Activated CD8-positive, alpha-beta memory T cell treated with anti-CD3 and anti-CD28 coated beads for 4 hours (primary cell): Measurements from ENCODE around the gene NYNRIN.

Experiments used
- DNase-seq, 2 donors: peaks; one replicate each; pipeline ENCODE4 v3.0.0-alpha.2; 2020; ENCODE audit warnings: low read depth in 2 of 2

Gene NYNRIN

GRCh38 chr14:24415421-24416253 is 16.8 kb downstream of the NYNRIN start:
- DNase-seq: no peak

- no peak for DNase-seq
Observed at GRCh38 chr14:24416254-24416931, 17.6 kb downstream of the NYNRIN start.

GRCh38 chr14:24416932-24417619 is 18.3 kb downstream of the NYNRIN start:
- no peak for DNase-seq

GRCh38 chr14:24417832-24418491 is 19.2 kb downstream of the NYNRIN start:
- DNase-seq: no peak

- no peak for DNase-seq
Observed at GRCh38 chr14:24418492-24418873, 19.7 kb downstream of the NYNRIN start.

- no peak for DNase-seq
Observed at GRCh38 chr14:24422261-24422660, 23.5 kb downstream of the NYNRIN start.

GRCh38 chr14:24422694-24423601 is 24.1 kb downstream of the NYNRIN start:
- no peak for DNase-seq

- DNase-seq: no peak
Observed at GRCh38 chr14:24425704-24426103, 26.9 kb downstream of the NYNRIN start.

- DNase-seq: no peak
Observed at GRCh38 chr14:24426150-24426911, 27.5 kb downstream of the NYNRIN start.

GRCh38 chr14:24426912-24427536 is 28.2 kb downstream of the NYNRIN start:
- DNase-seq: no peak

GRCh38 chr14:24427537-24428508 is 29.0 kb downstream of the NYNRIN start:
- no peak for DNase-seq

GRCh38 chr14:24428628-24429394 is 30.0 kb downstream of the NYNRIN start:
- DNase-seq: no peak

- peak; percentile 75 to 78 for DNase-seq
Observed at GRCh38 chr14:24429395-24430142, 30.8 kb downstream of the NYNRIN start, which contains the start of the genes CBLN3 and KHNYN. CBLN3 (minus strand) TSS chr14:24429668; CDS start chr14:24429054, 614 bp downstream. KHNYN (plus strand) TSS chr14:24429954; CDS start chr14:24430731, 777 bp downstream.

GRCh38 chr14:24430143-24430681 is 31.4 kb downstream of the NYNRIN start:
- DNase-seq: no peak

GRCh38 chr14:24430682-24431568 is 32.1 kb downstream of the NYNRIN start:
- DNase-seq: peak in 1 of 2 donors; percentile 38
